ENCODE data around the gene ZCCHC17. TPM values are rescaled to one million over a fixed set of nuclear protein-coding genes. Genes with fewer than 3 reads are reported as not detected.

The ZCCHC17 gene
- total and polyA plus RNA-seq, 2 donors (not counting 1 experiment from before 2014, with no cell fraction given): 14.1 to 20.3 TPM

DNA sequence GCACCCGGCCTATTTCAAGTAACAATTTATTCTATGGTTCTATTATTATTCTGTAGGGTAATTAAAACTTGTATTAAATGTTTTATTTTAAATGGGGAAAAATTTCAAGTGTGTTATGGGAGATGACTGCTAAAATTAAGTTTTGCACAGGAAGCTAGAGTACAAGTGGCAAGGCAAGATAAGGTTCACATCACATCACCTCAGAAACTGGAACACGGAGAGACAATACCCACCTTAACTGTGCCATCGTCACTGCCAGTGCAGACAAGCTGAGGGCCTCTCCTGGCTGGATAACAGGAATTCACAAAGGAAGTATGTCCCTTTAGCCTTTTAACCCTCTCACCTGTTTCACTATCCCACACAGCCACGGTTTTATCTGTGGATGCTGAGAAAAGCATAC is 7.8 kb upstream of the ZCCHC17 start:
- Mint-ChIP-seq H3K27ac (no peak overlapping the region), H3K27me3 (no peaks in the 10 kb centered on the region), H3K4me3 (no peak overlapping the region), H3K4me1 (peaks cover 9% of the 10 kb centered on the region), H3K9me3 (ENCODE audit: insufficient read depth) (no peaks in the 10 kb centered on the region)
- ChIA-PET POLR2A (no interaction called here), CTCF (interaction anchor here (0.6 kb wide), 1 partner anchor 199 kb away, joined by 5 read pairs; no protein-coding TSS in a partner anchor)
- H3K9ac ChIP-seq (ENCODE audit: low read length): no peak overlapping the region
- intact Hi-C loops (cut with micrococcal nuclease): no loop called here
- H3K27me3 ChIP-seq (replicated peaks in 1 of 4; ENCODE audit: control extremely low read depth in 1 of 4, control insufficient read depth in 3 of 4, insufficient read depth in 4 of 4, low read length in 3 of 4): no peaks in the 10 kb centered on the region
- H3K4me3 ChIP-seq (ENCODE audit: control extremely low read depth in 1 of 5, extremely low read depth in 1 of 5, insufficient read depth in 1 of 5, low read depth in 2 of 5, low read length in 4 of 5): no peak overlapping the region
- H3K36me3 ChIP-seq (replicated peaks in 1 of 2; ENCODE audit: control extremely low read depth in 1 of 2, control insufficient read depth in 1 of 2, extremely low read depth in 1 of 2, insufficient read depth in 2 of 2, low read length in 1 of 2): peaks cover 17 to 69% of the 10 kb centered on the region in 2 experiments
- ATAC-seq (ENCODE audit: low read depth) (no peak), DNase-seq (no peak)
- H3K79me2 ChIP-seq (ENCODE audit: control insufficient read depth, insufficient read depth, low read length): peaks cover 38% of the 10 kb centered on the region
- no peak overlapping the region for H2AFZ ChIP-seq (ENCODE audit: insufficient read depth, low read depth, low read length, poor library complexity, severe bottlenecking)
- H3K4me1 ChIP-seq (ENCODE audit: control insufficient read depth in 2 of 2, insufficient read depth in 2 of 2, low read length in 2 of 2): no peaks in the 10 kb centered on the region
- no peak overlapping the region for H3K4me2 ChIP-seq (replicated peaks; ENCODE audit: low read depth, low read length, poor library complexity, severe bottlenecking)
- no CpG with 5 or more reads among the region's 4 CpGs for WGBS (ENCODE audit: insufficient coverage)
- TF ChIP-seq, protein P1, sequence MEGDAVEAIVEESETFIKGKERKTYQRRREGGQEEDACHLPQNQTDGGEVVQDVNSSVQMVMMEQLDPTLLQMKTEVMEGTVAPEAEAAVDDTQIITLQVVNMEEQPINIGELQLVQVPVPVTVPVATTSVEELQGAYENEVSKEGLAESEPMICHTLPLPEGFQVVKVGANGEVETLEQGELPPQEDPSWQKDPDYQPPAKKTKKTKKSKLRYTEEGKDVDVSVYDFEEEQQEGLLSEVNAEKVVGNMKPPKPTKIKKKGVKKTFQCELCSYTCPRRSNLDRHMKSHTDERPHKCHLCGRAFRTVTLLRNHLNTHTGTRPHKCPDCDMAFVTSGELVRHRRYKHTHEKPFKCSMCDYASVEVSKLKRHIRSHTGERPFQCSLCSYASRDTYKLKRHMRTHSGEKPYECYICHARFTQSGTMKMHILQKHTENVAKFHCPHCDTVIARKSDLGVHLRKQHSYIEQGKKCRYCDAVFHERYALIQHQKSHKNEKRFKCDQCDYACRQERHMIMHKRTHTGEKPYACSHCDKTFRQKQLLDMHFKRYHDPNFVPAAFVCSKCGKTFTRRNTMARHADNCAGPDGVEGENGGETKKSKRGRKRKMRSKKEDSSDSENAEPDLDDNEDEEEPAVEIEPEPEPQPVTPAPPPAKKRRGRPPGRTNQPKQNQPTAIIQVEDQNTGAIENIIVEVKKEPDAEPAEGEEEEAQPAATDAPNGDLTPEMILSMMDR (IDR thresholded peaks at IDR 0.05): no peak
- no peak for TF ChIP-seq EZH2 (IDR thresholded peaks at IDR 0.05; ENCODE audit: borderline replicate concordance, insufficient read depth, low read depth, low read length, poor library complexity, severe bottlenecking)
- no peak overlapping the region for H3K27ac ChIP-seq (ENCODE audit: low read length in 2 of 2)
- no peaks in the 10 kb centered on the region for H3K9me3 ChIP-seq (ENCODE audit: control extremely low read depth in 1 of 3, control insufficient read depth in 2 of 3, insufficient read depth in 1 of 3, low read length in 2 of 3)
- H4K20me1 ChIP-seq (ENCODE audit: control insufficient read depth, insufficient read depth, low read length, poor library complexity, severe bottlenecking): peaks cover 17% of the 10 kb centered on the region

DNA sequence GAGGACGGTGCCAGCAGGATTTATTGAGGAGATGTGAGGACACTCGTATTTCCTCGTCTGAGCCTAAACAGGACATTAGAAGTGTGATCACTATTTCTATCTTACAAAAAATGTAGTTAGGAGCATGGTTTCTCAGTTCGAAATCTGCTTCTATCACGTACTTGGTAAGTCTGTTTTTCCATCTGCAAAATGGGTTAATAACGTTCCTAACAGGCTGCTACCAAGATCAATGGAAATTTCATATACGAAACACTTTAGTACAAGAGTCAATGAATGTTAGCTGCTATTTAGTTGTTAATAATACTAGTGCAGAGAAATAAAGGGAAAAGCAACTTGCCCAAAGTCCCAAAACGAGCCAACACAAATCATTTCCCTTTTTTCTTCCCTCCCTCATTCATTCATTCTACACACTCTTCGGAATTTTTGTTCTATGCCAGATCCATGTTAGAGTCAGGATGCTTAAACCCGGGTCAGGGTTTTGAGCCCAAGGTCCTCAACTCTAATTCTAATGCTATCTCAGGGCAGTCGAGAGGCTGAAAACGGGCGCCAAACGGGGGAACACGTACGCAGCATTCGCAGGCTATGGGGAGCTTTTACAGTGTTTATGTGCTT is 852 bp upstream of the ZCCHC17 start:
- TF ChIP-seq, protein P1 (IDR thresholded peaks at IDR 0.05): no peak
- TF ChIP-seq EZH2 (IDR thresholded peaks at IDR 0.05; ENCODE audit: borderline replicate concordance, insufficient read depth, low read depth, low read length, poor library complexity, severe bottlenecking): no peak
- Histone ChIP-seq H3K4me1 (ENCODE audit: control insufficient read depth in 2 of 2, insufficient read depth in 2 of 2, low read length in 2 of 2) (peaks cover 23 to 25% of the 10 kb centered on the region in 2 donors), H3K27me3 (replicated peaks in 1 of 4; ENCODE audit: control extremely low read depth in 1 of 4, control insufficient read depth in 3 of 4, insufficient read depth in 4 of 4, low read length in 3 of 4) (no peaks in the 10 kb centered on the region), H3K4me3 (ENCODE audit: control extremely low read depth in 1 of 5, extremely low read depth in 1 of 5, insufficient read depth in 1 of 5, low read depth in 2 of 5, low read length in 4 of 5) (peak overlapping the region; percentile 68 to 99 (median 77)), H2AFZ (ENCODE audit: insufficient read depth, low read depth, low read length, poor library complexity, severe bottlenecking) (peak overlapping the region; percentile 94), H3K4me2 (replicated peaks; ENCODE audit: low read depth, low read length, poor library complexity, severe bottlenecking) (peak overlapping the region; percentile 82), H4K20me1 (ENCODE audit: control insufficient read depth, insufficient read depth, low read length, poor library complexity, severe bottlenecking) (peaks cover 21% of the 10 kb centered on the region), H3K79me2 (ENCODE audit: control insufficient read depth, insufficient read depth, low read length) (peaks cover 90% of the 10 kb centered on the region), H3K9me3 (ENCODE audit: control extremely low read depth in 1 of 3, control insufficient read depth in 2 of 3, insufficient read depth in 1 of 3, low read length in 2 of 3) (no peaks in the 10 kb centered on the region), H3K27ac (ENCODE audit: low read length in 2 of 2) (peak overlapping the region; percentile 82 to 93), H3K9ac (ENCODE audit: low read length) (peak overlapping the region; percentile 93), H3K36me3 (replicated peaks in 1 of 2; ENCODE audit: control extremely low read depth in 1 of 2, control insufficient read depth in 1 of 2, extremely low read depth in 1 of 2, insufficient read depth in 2 of 2, low read length in 1 of 2) (peaks cover 9 to 22% of the 10 kb centered on the region in 2 experiments)
- intact Hi-C loops (cut with micrococcal nuclease): loop anchor here (1.0 to 2.0 kb wide), 6 partner anchors 127 to 1099 kb away; partner anchors contain the start of genes BSDC1 and TMEM39B
- POLR2A ChIA-PET: no interaction called here
- H3K4me1 Mint-ChIP-seq: peaks cover 24% of the 10 kb centered on the region
- no peak overlapping the region for H3K4me3 Mint-ChIP-seq
- DNase-seq (peak; percentile 13), ATAC-seq (ENCODE audit: low read depth) (no peak)
- H3K27me3 Mint-ChIP-seq: no peaks in the 10 kb centered on the region
- H3K27ac Mint-ChIP-seq: peak overlapping the region; percentile 63
- no peaks in the 10 kb centered on the region for H3K9me3 Mint-ChIP-seq (ENCODE audit: insufficient read depth)
- 0% methylated on average over 8 of the region's 17 CpGs for whole genome bisulfite sequencing (ENCODE audit: insufficient coverage)
- CTCF ChIA-PET: interaction anchor here (0.6 to 1.7 kb wide), 4 partner anchors 110 to 253 kb away, joined by 3 to 7 read pairs (median 3); no protein-coding TSS in a partner anchor

Data from B cell (primary cell).